ENCODE data around the gene PARN. TPM values are rescaled to one million over a fixed set of nuclear protein-coding genes. Genes with fewer than 3 reads are reported as not detected.

PARN gene
- total RNA-seq, 1 experiment from 2014 or later = 56.2 TPM

GRCh38 chr16:14445937-14446715 lies 183.9 kb downstream of the PARN start:
- Mint-ChIP-seq H3K36me3 (ENCODE audit: insufficient read depth in 1 of 3, low read depth in 3 of 3) (peaks cover 0 to 9% (median 0%) of the 10 kb centered on the region in 3 experiments; a peak in 2 of 7 replicates), H3K4me3 (no peak overlapping the region), H3K27me3 (ENCODE audit: low read depth) (no peaks in the 10 kb centered on the region), H3K4me1 (peaks cover 8 to 11% of the 10 kb centered on the region in 2 experiments; a peak in 3 of 4 replicates), H3K9me3 (no peaks in the 10 kb centered on the region), H3K27ac (peak overlapping the region in 1 of 3 experiments; percentile 53; a peak in 2 of 7 replicates)
- H2AK5ac ChIP-seq (ENCODE audit: insufficient read length, low read length) = no peak overlapping the region
- no peak overlapping the region for H2BK15ac ChIP-seq (ENCODE audit: low read depth, low read length)
- H3K56ac ChIP-seq (ENCODE audit: insufficient read length, low read depth, low read length) = no peak overlapping the region
- no peak overlapping the region for H3K9ac ChIP-seq (ENCODE audit: extremely low read depth, insufficient read length, low read length)
- H4K20me1 ChIP-seq (ENCODE audit: control insufficient read depth, insufficient read depth, insufficient read length) = no peaks in the 10 kb centered on the region
- H2AFZ ChIP-seq (ENCODE audit: low read length) = no peak overlapping the region
- H4K8ac ChIP-seq (replicated peaks; ENCODE audit: insufficient read length, low read depth, low read length) = no peak overlapping the region
- H3K18ac ChIP-seq (ENCODE audit: insufficient read length, low read depth, low read length) = no peak overlapping the region
- H3K14ac ChIP-seq (ENCODE audit: insufficient read depth, low read length) = no peak overlapping the region
- no peak overlapping the region for H2BK12ac ChIP-seq (ENCODE audit: insufficient read length, low read depth, low read length)
- no peak overlapping the region for H3K27ac ChIP-seq (ENCODE audit: insufficient read length, low read depth, low read length)
- no peak overlapping the region for H3K4ac ChIP-seq (ENCODE audit: low read depth, low read length)
- H2BK120ac ChIP-seq (ENCODE audit: low read depth, low read length, poor library complexity, severe bottlenecking) = no peak overlapping the region
- H3K4me2 ChIP-seq (ENCODE audit: insufficient read depth, insufficient read length, low read length) = no peak overlapping the region
- H3K27me3 ChIP-seq (ENCODE audit: insufficient read depth, low read length) = no peaks in the 10 kb centered on the region
- no peaks in the 10 kb centered on the region for H3K23me2 ChIP-seq (ENCODE audit: insufficient read length, low read depth, low read length, poor library complexity, severe bottlenecking)
- WGBS (ENCODE audit: extremely low coverage, insufficient read length, low lambda C conversion rate) = no CpG with 5 or more reads among the region's 12 CpGs
- H2BK5ac ChIP-seq (ENCODE audit: insufficient read length, low read length) = no peak overlapping the region
- no peak overlapping the region for H4K91ac ChIP-seq (ENCODE audit: insufficient read length, low read depth, low read length)
- TF ChIP-seq CTCF (conservative IDR thresholded peaks at IDR 0.05) = no peak
- H3K4me1 ChIP-seq (ENCODE audit: insufficient read depth, low read length) = no peaks in the 10 kb centered on the region
- H2BK20ac ChIP-seq (ENCODE audit: low read depth, low read length, poor library complexity, severe bottlenecking) = no peak overlapping the region
- H3K9me3 ChIP-seq (ENCODE audit: control insufficient read depth, low read depth, low read length) = no peaks in the 10 kb centered on the region
- no peaks in the 10 kb centered on the region for H3K79me2 ChIP-seq (ENCODE audit: insufficient read depth, low read length)
- H3K79me1 ChIP-seq (ENCODE audit: insufficient read depth, low read depth, low read length, poor library complexity, severe bottlenecking) = no peaks in the 10 kb centered on the region
- H3K23ac ChIP-seq (ENCODE audit: insufficient read length, low read depth, low read length) = no peak overlapping the region
- no peak for DNase-seq
- H4K5ac ChIP-seq (ENCODE audit: insufficient read length, low read depth, low read length) = no peak overlapping the region
- H3T11ph ChIP-seq (ENCODE audit: low read length) = no peak overlapping the region
